Measurements from ENCODE around the gene CDKL4. TPM values are rescaled to one million over a fixed set of nuclear protein-coding genes. Genes with fewer than 3 reads are reported as not detected.

The CDKL4 gene
- total and polyA plus RNA-seq, 2 of the 13 experiments (the other 11 are each of a cell fraction or from before 2014, with no cell fraction given), result 0.29 to 0.50 TPM

DNA sequence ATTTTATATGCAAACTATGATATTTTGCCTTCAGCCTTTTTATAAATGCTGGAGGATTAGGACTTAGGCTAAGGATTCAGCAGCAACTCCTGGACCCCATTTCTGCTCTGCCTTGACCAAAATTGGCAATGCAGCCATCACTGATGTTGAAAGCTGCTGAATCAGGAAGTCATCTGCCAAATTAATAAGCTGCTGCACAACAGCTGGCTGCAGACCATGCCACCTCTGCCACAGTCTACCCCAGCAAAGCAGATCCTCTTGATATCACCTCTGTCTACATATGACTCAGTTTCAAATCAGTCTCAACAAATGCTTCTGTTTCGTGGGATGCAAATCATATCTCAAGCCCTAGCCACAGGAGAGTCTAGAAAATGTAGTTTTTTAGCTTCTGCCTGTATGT is 115.8 kb downstream of the CDKL4 start:
- BruUV-seq (replicated peaks), result no TSS peak
- H3K4me1 ChIP-seq (ENCODE audit: insufficient read depth, low read length), result peaks cover 46% of the 10 kb centered on the region
- H3K9ac ChIP-seq (ENCODE audit: insufficient read depth, low read depth, low read length), result no peak overlapping the region
- WGBS (ENCODE audit: low lambda C conversion rate), result 100% methylated on average over 1 of the region's 1 CpG
- FAIRE-seq (no peak), ATAC-seq (no peak), DNase-seq (ENCODE audit: low spot score) (no peak)
- H4K20me1 ChIP-seq (ENCODE audit: insufficient read depth, low read length), result no peaks in the 10 kb centered on the region
- ChIA-PET POLR2A (interaction anchor here (1.1 to 4.2 kb wide), 2 partner anchors 7 to 10 kb away, joined by 4 to 19 read pairs; partner anchors contain the start of gene SOS1), CTCF (ENCODE audit: low intra/inter-chr PET ratio, low total read pairs) (no interaction called here)
- peaks cover 3% of the 10 kb centered on the region for H3K79me2 ChIP-seq (ENCODE audit: insufficient read depth, low read length)
- in situ Hi-C loops (cut with HindIII; ENCODE audit: extremely low pct_ligation_motif_present, low pct_unique_long_range_greater_than_20kb), result no loop called here
- no peak overlapping the region for H3K4me2 ChIP-seq (ENCODE audit: low read depth, low read length)
- no peak for TF ChIP-seq MIXL1 (CRISPR knock-in tag; IDR thresholded peaks at IDR 0.05)
- TF ChIP-seq, protein P1, sequence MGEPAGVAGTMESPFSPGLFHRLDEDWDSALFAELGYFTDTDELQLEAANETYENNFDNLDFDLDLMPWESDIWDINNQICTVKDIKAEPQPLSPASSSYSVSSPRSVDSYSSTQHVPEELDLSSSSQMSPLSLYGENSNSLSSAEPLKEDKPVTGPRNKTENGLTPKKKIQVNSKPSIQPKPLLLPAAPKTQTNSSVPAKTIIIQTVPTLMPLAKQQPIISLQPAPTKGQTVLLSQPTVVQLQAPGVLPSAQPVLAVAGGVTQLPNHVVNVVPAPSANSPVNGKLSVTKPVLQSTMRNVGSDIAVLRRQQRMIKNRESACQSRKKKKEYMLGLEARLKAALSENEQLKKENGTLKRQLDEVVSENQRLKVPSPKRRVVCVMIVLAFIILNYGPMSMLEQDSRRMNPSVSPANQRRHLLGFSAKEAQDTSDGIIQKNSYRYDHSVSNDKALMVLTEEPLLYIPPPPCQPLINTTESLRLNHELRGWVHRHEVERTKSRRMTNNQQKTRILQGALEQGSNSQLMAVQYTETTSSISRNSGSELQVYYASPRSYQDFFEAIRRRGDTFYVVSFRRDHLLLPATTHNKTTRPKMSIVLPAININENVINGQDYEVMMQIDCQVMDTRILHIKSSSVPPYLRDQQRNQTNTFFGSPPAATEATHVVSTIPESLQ (CRISPR knock-in tag; conservative IDR thresholded peaks at IDR 0.05), result no peak
- TF ChIP-seq, protein P2, sequence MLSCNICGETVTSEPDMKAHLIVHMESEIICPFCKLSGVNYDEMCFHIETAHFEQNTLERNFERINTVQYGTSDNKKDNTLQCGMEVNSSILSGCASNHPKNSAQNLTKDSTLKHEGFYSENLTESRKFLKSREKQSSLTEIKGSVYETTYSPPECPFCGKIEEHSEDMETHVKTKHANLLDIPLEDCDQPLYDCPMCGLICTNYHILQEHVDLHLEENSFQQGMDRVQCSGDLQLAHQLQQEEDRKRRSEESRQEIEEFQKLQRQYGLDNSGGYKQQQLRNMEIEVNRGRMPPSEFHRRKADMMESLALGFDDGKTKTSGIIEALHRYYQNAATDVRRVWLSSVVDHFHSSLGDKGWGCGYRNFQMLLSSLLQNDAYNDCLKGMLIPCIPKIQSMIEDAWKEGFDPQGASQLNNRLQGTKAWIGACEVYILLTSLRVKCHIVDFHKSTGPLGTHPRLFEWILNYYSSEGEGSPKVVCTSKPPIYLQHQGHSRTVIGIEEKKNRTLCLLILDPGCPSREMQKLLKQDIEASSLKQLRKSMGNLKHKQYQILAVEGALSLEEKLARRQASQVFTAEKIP (CRISPR knock-in tag; IDR thresholded peaks at IDR 0.05; ENCODE audit: borderline replicate concordance), result no peak
- TF ChIP-seq ATF7 (IDR thresholded peaks at IDR 0.05), result no peak
- TF ChIP-seq ATF7 (CRISPR knock-in tag; IDR thresholded peaks at IDR 0.05), result no peak
- TF ChIP-seq RORA (CRISPR knock-in tag; IDR thresholded peaks at IDR 0.05), result no peak
- TF ChIP-seq SCMH1 (CRISPR knock-in tag; IDR thresholded peaks at IDR 0.05; ENCODE audit: borderline replicate concordance), result no peak
- TF ChIP-seq ADNP (CRISPR knock-in tag; IDR thresholded peaks at IDR 0.05), result no peak
- no peak for TF ChIP-seq FOXM1 (CRISPR knock-in tag; IDR thresholded peaks at IDR 0.05)
- TF ChIP-seq, protein P3, sequence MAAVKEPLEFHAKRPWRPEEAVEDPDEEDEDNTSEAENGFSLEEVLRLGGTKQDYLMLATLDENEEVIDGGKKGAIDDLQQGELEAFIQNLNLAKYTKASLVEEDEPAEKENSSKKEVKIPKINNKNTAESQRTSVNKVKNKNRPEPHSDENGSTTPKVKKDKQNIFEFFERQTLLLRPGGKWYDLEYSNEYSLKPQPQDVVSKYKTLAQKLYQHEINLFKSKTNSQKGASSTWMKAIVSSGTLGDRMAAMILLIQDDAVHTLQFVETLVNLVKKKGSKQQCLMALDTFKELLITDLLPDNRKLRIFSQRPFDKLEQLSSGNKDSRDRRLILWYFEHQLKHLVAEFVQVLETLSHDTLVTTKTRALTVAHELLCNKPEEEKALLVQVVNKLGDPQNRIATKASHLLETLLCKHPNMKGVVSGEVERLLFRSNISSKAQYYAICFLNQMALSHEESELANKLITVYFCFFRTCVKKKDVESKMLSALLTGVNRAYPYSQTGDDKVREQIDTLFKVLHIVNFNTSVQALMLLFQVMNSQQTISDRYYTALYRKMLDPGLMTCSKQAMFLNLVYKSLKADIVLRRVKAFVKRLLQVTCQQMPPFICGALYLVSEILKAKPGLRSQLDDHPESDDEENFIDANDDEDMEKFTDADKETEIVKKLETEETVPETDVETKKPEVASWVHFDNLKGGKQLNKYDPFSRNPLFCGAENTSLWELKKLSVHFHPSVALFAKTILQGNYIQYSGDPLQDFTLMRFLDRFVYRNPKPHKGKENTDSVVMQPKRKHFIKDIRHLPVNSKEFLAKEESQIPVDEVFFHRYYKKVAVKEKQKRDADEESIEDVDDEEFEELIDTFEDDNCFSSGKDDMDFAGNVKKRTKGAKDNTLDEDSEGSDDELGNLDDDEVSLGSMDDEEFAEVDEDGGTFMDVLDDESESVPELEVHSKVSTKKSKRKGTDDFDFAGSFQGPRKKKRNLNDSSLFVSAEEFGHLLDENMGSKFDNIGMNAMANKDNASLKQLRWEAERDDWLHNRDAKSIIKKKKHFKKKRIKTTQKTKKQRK (IDR thresholded peaks at IDR 0.05; ENCODE audit: low read length), result no peak
- TF ChIP-seq DNMT3B (CRISPR knock-in tag; conservative IDR thresholded peaks at IDR 0.05), result no peak
- no peak for TF ChIP-seq ZNF674 (CRISPR knock-in tag; IDR thresholded peaks at IDR 0.05; ENCODE audit: low read depth)
- TF ChIP-seq ZEB1 (IDR thresholded peaks at IDR 0.05; ENCODE audit: insufficient replicate concordance, low read depth), result no peak
- no peak overlapping the region for H2AFZ ChIP-seq (ENCODE audit: low read length)
- no peaks in the 10 kb centered on the region for H3K9me3 ChIP-seq (ENCODE audit: low read length)
- intact Hi-C loops (cut with micrococcal nuclease; ENCODE audit: unreplicated experiment), result loop anchor here (10.0 kb wide), 1 partner anchor 373 kb away; the partner anchor contains the start of gene SRSF7
- no peaks in the 10 kb centered on the region for H3K36me3 ChIP-seq (replicated peaks in 1 of 2; ENCODE audit: control insufficient read depth in 1 of 2, insufficient read depth in 2 of 2, low read length in 2 of 2)
- H3K4me3 ChIP-seq (replicated peaks in 1 of 3; ENCODE audit: insufficient read depth in 1 of 3, low read depth in 2 of 3, low read length in 3 of 3), result no peak overlapping the region
- H3K27ac ChIP-seq (ENCODE audit: extremely low read length, insufficient read depth, low read length), result no peak overlapping the region
- H3K27me3 ChIP-seq (ENCODE audit: control insufficient read depth in 1 of 2, insufficient read depth in 2 of 2, low read length in 2 of 2), result no peaks in the 10 kb centered on the region; a peak in 1 of 5 replicates

Data from HepG2 (cell line).